ENCODE data around the gene HIGD2A. TPM values are rescaled to one million over a fixed set of nuclear protein-coding genes. Genes with fewer than 3 reads are reported as not detected.
A peak's percentile ranks its signal among the peaks of the same experiment; 100 is the strongest.

Gene HIGD2A
- total and polyA plus RNA-seq, 2 donors (not counting 3 experiments of a cell fraction or from before 2014, with no cell fraction given): 96.2 to 210 TPM

DNA sequence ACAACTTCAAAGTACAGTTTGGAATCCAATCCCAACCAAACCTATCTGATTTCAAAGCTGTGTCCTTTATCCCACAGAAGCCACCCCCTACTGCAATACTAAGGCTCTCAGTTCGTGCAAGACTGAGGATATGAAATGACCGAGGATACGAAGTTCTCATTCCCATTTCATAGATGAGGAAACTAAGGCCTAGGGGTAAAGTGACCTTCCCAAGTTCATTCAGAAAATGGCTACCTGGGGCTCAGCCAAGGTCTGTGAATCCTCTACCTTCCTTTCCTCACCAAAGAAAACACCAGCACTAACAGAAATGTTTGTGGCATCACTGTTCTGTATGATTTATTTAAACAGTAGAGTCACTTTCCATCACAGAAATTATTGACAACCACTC, 32.4 kb upstream of the HIGD2A start:
- no TSS peak for BruUV-seq (replicated peaks)
- Histone ChIP-seq H3K27ac (ENCODE audit: insufficient read depth, low read depth, low read length) (no peak overlapping the region), H3K4me2 (ENCODE audit: insufficient read depth, low read length) (no peak overlapping the region), H3K9me1 (replicated peaks; ENCODE audit: control insufficient read depth, extremely low read depth, insufficient read depth, low read length) (no peaks in the 10 kb centered on the region), H3K9ac (replicated peaks; ENCODE audit: extremely low read depth, insufficient read depth, low read length) (no peak overlapping the region), H3K4me3 (replicated peaks in 1 of 3; ENCODE audit: insufficient read depth in 1 of 3, low read depth in 1 of 3, low read length in 3 of 3) (no peak overlapping the region), H3K79me2 (ENCODE audit: control insufficient read depth, insufficient read depth, low read length) (peaks cover 65% of the 10 kb centered on the region), H3K9me3 (replicated peaks; ENCODE audit: control insufficient read depth, insufficient read depth, low read length) (no peaks in the 10 kb centered on the region), H3K27me3 (ENCODE audit: control insufficient read depth in 2 of 2, insufficient read depth in 2 of 2, low read length in 2 of 2) (no peaks in the 10 kb centered on the region), H2AFZ (ENCODE audit: low read depth, low read length) (no peak overlapping the region), H3K4me1 (ENCODE audit: control insufficient read depth, extremely low read depth, insufficient read depth, low read length) (no peaks in the 10 kb centered on the region), H4K20me1 (replicated peaks; ENCODE audit: control insufficient read depth, extremely low read depth, insufficient read depth, low read length) (no peaks in the 10 kb centered on the region), H3K36me3 (ENCODE audit: control insufficient read depth in 2 of 2, extremely low read depth in 1 of 2, insufficient read depth in 2 of 2, low read length in 2 of 2) (peaks cover 10 to 14% of the 10 kb centered on the region in 2 experiments)
- intact Hi-C loops (cut with micrococcal nuclease) (no loop called here), dilution Hi-C loops (cut with MboI; ENCODE audit: extremely low pct_ligation_motif_present, low sequenced_read_pairs) (no loop called here)
- POLR2A ChIA-PET: no interaction called here
- no peak for FAIRE-seq
- DNase-seq (ENCODE audit: low read depth, low spot score): no peak
- CTCF ChIA-PET: no interaction called here
- TF ChIP-seq EZH2 (IDR thresholded peaks at IDR 0.05; ENCODE audit: borderline replicate concordance, low read depth, low read length, severe bottlenecking): no peak
- TF ChIP-seq JUN (IDR thresholded peaks at IDR 0.05; ENCODE audit: borderline replicate concordance, insufficient read depth, insufficient read length, low read depth): no peak
- TF ChIP-seq, protein P1, sequence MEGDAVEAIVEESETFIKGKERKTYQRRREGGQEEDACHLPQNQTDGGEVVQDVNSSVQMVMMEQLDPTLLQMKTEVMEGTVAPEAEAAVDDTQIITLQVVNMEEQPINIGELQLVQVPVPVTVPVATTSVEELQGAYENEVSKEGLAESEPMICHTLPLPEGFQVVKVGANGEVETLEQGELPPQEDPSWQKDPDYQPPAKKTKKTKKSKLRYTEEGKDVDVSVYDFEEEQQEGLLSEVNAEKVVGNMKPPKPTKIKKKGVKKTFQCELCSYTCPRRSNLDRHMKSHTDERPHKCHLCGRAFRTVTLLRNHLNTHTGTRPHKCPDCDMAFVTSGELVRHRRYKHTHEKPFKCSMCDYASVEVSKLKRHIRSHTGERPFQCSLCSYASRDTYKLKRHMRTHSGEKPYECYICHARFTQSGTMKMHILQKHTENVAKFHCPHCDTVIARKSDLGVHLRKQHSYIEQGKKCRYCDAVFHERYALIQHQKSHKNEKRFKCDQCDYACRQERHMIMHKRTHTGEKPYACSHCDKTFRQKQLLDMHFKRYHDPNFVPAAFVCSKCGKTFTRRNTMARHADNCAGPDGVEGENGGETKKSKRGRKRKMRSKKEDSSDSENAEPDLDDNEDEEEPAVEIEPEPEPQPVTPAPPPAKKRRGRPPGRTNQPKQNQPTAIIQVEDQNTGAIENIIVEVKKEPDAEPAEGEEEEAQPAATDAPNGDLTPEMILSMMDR (IDR thresholded peaks at IDR 0.05; ENCODE audit: extremely low read depth in 1 of 2, insufficient read depth in 1 of 2, low read depth in 1 of 2, low read length in 2 of 2): no peak
- TF ChIP-seq POLR2A (IDR thresholded peaks at IDR 0.05; ENCODE audit: low read depth, low read length): no peak
- TF ChIP-seq POLR2AphosphoS5 (IDR thresholded peaks at IDR 0.05; ENCODE audit: insufficient read depth, low read depth, low read length): no peak

- POLR2A ChIA-PET: no interaction called here
- TSS peak; percentile 4 for BruUV-seq (replicated peaks)
- no peak for TF ChIP-seq EZH2 (IDR thresholded peaks at IDR 0.05; ENCODE audit: borderline replicate concordance, low read depth, low read length, severe bottlenecking)
- no peak for TF ChIP-seq POLR2A (IDR thresholded peaks at IDR 0.05; ENCODE audit: low read depth, low read length)
- no peak for TF ChIP-seq GATA2 (IDR thresholded peaks at IDR 0.05; ENCODE audit: insufficient read depth, insufficient read length, low read depth, low read length)
- TF ChIP-seq, protein P2, sequence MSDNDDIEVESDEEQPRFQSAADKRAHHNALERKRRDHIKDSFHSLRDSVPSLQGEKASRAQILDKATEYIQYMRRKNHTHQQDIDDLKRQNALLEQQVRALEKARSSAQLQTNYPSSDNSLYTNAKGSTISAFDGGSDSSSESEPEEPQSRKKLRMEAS (IDR thresholded peaks at IDR 0.05; ENCODE audit: insufficient read depth, insufficient read length): no peak
- no peak for TF ChIP-seq FOS (IDR thresholded peaks at IDR 0.05; ENCODE audit: borderline replicate concordance, insufficient read depth, low read length)
- Histone ChIP-seq H3K4me1 (ENCODE audit: control insufficient read depth, extremely low read depth, insufficient read depth, low read length) (peaks cover 4% of the 10 kb centered on the region), H4K20me1 (replicated peaks; ENCODE audit: control insufficient read depth, extremely low read depth, insufficient read depth, low read length) (no peaks in the 10 kb centered on the region), H3K4me3 (replicated peaks in 1 of 3; ENCODE audit: insufficient read depth in 1 of 3, low read depth in 1 of 3, low read length in 3 of 3) (no peak overlapping the region), H3K9me1 (replicated peaks; ENCODE audit: control insufficient read depth, extremely low read depth, insufficient read depth, low read length) (no peaks in the 10 kb centered on the region), H2AFZ (ENCODE audit: low read depth, low read length) (no peak overlapping the region), H3K27ac (ENCODE audit: insufficient read depth, low read depth, low read length) (no peak overlapping the region), H3K9ac (replicated peaks; ENCODE audit: extremely low read depth, insufficient read depth, low read length) (no peak overlapping the region), H3K9me3 (replicated peaks; ENCODE audit: control insufficient read depth, insufficient read depth, low read length) (no peaks in the 10 kb centered on the region), H3K36me3 (ENCODE audit: control insufficient read depth in 2 of 2, extremely low read depth in 1 of 2, insufficient read depth in 2 of 2, low read length in 2 of 2) (peaks cover 0 to 3% of the 10 kb centered on the region in 2 experiments), H3K27me3 (ENCODE audit: control insufficient read depth in 2 of 2, insufficient read depth in 2 of 2, low read length in 2 of 2) (no peaks in the 10 kb centered on the region), H3K4me2 (ENCODE audit: insufficient read depth, low read length) (no peak overlapping the region), H3K79me2 (ENCODE audit: control insufficient read depth, insufficient read depth, low read length) (peaks cover 53% of the 10 kb centered on the region)
- dilution Hi-C loops (cut with MboI; ENCODE audit: extremely low pct_ligation_motif_present, low sequenced_read_pairs) (no loop called here), intact Hi-C loops (cut with micrococcal nuclease) (loop anchor here (2.0 to 10.0 kb wide), 2 partner anchors 125 to 177 kb away; partner anchors contain the start of genes RNF44 and SIMC1)
- CTCF ChIA-PET: interaction anchor here (1.1 kb wide), 1 partner anchor 9 kb away, joined by 3 read pairs; no protein-coding TSS in a partner anchor
- FAIRE-seq (no peak), DNase-seq (ENCODE audit: low read depth, low spot score) (no peak)
Measured at GRCh38 chr5:176359658-176360057, 28.9 kb upstream of the HIGD2A start.
